Right ventricle myocardium inferior (tissue), 1 donor: ENCODE data around the gene ZPR1. TPM values are rescaled to one million over a fixed set of nuclear protein-coding genes. Genes with fewer than 3 reads are reported as not detected.

Experiments used
- ATAC-seq: fragments of 200-7000 bp; cut with Tn5 transposase; one replicate; pipeline ENCODE4 v1.9.1; 2020; ENCODE audit warnings: mild to moderate bottlenecking, moderate library complexity
- DNase-seq: peaks from one replicate; pipeline ENCODE4 v3.0.0; 2021; ENCODE audit errors: missing footprints
- intact Hi-C: fragments of 100-400 bp; cut with DNase I; formaldehyde crosslinking; loops from one replicate; pipeline ENCODE4 v1.11.0; 2022
- total RNA-seq: library from RNA; stranded (reverse); fragmentation: NEBNext Ultra II Directional; extraction: Animal tissue kit (Norgen Biotek cat#: 25700); gene quantifications from one replicate; pipeline ENCODE4 v1.2.1, GENCODE V29; 2021
- donor health status: DM: no; HTN: yes; CAD: no; lungs with severe emphysema.

Gene ZPR1
- total RNA-seq, 1 donor from 2014 or later, result 23.3 TPM

GRCh38 chr11:116730601-116731000 is 57.2 kb downstream of the ZPR1 start:
- no peak for DNase-seq

GRCh38 chr11:116730241-116730561 is 57.6 kb downstream of the ZPR1 start:
- intact Hi-C loops, result no loop called here
- no peak for ATAC-seq
- DNase-seq, result no peak

More at GRCh38 chr11:116730601-116731000, 57.2 kb downstream of the ZPR1 start:
- intact Hi-C loops, result no loop called here
- ATAC-seq, result peak; percentile 55

GRCh38 chr11:116729501-116730240 is 58.2 kb downstream of the ZPR1 start:
- intact Hi-C loops, result no loop called here
- DNase-seq (no peak), ATAC-seq (no peak)

DNA sequence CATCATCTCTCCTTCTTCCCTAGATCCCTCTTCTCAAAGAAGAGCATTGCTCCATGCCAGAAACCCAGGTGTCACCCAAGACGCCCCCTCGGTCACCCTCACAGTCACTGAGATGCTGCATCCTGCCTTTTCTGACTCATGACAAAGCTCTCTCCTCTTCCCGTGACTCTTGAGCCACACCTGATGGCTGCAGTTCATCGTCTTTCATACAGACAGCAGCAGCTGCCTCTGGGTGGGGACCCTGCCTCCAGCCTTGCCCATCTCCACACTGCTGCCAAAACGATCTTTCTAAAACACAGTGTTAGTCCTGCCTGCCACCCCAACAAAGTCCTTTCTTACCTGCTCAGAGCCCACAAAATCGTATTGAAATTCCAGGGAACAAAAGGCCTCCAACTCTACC is 59.8 kb downstream of the ZPR1 start:
- intact Hi-C loops, result no loop called here
- no peak for ATAC-seq
- DNase-seq, result no peak

DNA sequence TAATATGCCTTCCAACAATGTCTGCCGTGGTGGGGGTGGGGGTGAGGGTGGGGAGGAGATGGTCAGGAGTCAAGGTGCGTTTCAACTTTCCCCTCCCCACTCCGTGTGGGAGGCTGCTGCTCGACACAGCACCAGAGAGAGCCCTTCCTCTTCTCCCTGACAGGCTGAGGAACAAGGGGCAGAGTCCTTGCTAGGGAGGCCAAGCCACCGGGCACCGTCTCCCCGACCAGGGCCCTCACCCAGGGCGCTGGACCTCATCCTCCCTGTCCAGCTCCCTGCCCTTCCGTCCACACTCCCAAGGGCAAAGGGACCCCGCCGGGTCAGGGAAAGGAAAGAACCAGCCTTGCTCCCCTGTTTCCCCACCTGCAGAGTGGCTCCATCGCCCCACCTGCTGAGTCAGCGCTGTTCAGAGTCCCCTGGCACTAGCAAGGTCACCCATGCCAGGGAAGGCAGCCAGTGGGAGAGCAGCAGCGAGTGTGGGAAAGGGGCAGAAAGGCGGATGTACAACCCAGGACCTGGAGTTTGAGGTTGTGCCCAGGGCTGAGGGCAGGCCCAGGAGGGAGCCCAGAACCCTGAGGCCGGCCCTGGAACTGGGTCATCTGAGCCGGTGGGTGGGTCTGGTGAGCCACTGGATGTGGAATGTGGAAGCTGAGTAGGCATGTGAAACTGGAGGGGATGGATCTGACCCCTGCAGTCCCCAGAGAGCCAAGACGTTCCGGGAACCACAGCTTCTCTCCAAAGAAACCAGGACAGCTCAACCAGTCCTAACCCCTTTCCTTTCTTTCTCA is 62.2 kb downstream of the ZPR1 start:
- no peak for DNase-seq
- intact Hi-C loops, result no loop called here
- ATAC-seq, result no peak

- DNase-seq (no peak), ATAC-seq (no peak)
- intact Hi-C loops, result no loop called here
These were observed 63.0 kb downstream of the ZPR1 start for GRCh38 chr11:116724813-116725212.

Other genes with a start within 250 kb of the ZPR1 start
- 7.8 TPM for gene BUD13, start 15.0 kb downstream of the ZPR1 start, total RNA-seq
- gene APOA5, start 3.9 kb upstream of the ZPR1 start, total RNA-seq, result not detected
- gene APOA4, start 35.3 kb upstream of the ZPR1 start, total RNA-seq, result not detected
- not detected for gene APOC3, start 41.9 kb upstream of the ZPR1 start, total RNA-seq
- 5.4 TPM for gene APOA1, start 49.6 kb upstream of the ZPR1 start, total RNA-seq